ENCODE data around the gene SCUBE3. TPM values are rescaled to one million over a fixed set of nuclear protein-coding genes. Genes with fewer than 3 reads are reported as not detected.

SCUBE3 gene
- total RNA-seq, 2 experiments from 2014 or later = not detected

DNA sequence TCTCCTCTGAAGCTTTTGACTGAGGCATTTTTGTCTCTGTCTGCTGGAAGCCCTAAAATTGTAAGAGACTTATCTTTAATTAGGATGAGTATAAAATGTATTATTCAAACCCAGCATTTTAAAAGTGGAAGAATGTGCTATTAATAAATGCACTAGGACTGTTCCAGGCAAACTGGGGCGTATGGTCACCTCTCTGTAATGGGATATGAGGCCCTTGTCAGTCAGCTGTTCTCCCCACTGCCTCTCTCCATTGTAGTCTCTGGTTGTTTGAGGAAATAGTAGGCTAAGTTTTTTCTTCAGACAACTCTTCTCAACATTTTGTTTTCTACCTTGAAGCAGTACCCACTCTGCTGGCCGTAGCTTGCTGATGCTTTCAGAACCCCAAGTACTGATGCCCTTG, 69.6 kb downstream of the SCUBE3 start:
- Histone ChIP-seq H3K27ac (ENCODE audit: low read depth in 1 of 2, low read length in 2 of 2) (no peak overlapping the region), H3K27me3 (ENCODE audit: control insufficient read depth in 1 of 2, insufficient read depth in 2 of 2, low read length in 2 of 2) (no peaks in the 10 kb centered on the region), H3K9me3 (ENCODE audit: control insufficient read depth in 1 of 2, insufficient read depth in 1 of 2, low read length in 2 of 2) (no peaks in the 10 kb centered on the region), H3K4me3 (ENCODE audit: low read length) (no peak overlapping the region), H3K4me1 (ENCODE audit: insufficient read depth, low read length) (no peaks in the 10 kb centered on the region), H3K36me3 (ENCODE audit: insufficient read depth, low read length) (peaks cover 72% of the 10 kb centered on the region)
- intact Hi-C loops (cut with DNase I, micrococcal nuclease) = no loop called here
- no peak overlapping the region for H3K4me3 Mint-ChIP-seq
- TF ChIP-seq, protein P1, sequence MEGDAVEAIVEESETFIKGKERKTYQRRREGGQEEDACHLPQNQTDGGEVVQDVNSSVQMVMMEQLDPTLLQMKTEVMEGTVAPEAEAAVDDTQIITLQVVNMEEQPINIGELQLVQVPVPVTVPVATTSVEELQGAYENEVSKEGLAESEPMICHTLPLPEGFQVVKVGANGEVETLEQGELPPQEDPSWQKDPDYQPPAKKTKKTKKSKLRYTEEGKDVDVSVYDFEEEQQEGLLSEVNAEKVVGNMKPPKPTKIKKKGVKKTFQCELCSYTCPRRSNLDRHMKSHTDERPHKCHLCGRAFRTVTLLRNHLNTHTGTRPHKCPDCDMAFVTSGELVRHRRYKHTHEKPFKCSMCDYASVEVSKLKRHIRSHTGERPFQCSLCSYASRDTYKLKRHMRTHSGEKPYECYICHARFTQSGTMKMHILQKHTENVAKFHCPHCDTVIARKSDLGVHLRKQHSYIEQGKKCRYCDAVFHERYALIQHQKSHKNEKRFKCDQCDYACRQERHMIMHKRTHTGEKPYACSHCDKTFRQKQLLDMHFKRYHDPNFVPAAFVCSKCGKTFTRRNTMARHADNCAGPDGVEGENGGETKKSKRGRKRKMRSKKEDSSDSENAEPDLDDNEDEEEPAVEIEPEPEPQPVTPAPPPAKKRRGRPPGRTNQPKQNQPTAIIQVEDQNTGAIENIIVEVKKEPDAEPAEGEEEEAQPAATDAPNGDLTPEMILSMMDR (IDR thresholded peaks at IDR 0.05) = no peak
- H3K4me1 Mint-ChIP-seq (ENCODE audit: low read depth) = no peaks in the 10 kb centered on the region
- no peak overlapping the region for H3K27ac Mint-ChIP-seq
- DNase-seq = no peak
- CTCF ChIA-PET = interaction anchor here (0.8 kb wide), 1 partner anchor 166 kb away, joined by 3 read pairs; no protein-coding TSS in a partner anchor
- POLR2A ChIA-PET = no interaction called here
- ATAC-seq (ENCODE audit: poor library complexity) = no peak
- H3K9me3 Mint-ChIP-seq = no peaks in the 10 kb centered on the region
- no peaks in the 10 kb centered on the region for H3K27me3 Mint-ChIP-seq
- H3K36me3 Mint-ChIP-seq (ENCODE audit: low read depth) = peaks cover 79% of the 10 kb centered on the region

DNA sequence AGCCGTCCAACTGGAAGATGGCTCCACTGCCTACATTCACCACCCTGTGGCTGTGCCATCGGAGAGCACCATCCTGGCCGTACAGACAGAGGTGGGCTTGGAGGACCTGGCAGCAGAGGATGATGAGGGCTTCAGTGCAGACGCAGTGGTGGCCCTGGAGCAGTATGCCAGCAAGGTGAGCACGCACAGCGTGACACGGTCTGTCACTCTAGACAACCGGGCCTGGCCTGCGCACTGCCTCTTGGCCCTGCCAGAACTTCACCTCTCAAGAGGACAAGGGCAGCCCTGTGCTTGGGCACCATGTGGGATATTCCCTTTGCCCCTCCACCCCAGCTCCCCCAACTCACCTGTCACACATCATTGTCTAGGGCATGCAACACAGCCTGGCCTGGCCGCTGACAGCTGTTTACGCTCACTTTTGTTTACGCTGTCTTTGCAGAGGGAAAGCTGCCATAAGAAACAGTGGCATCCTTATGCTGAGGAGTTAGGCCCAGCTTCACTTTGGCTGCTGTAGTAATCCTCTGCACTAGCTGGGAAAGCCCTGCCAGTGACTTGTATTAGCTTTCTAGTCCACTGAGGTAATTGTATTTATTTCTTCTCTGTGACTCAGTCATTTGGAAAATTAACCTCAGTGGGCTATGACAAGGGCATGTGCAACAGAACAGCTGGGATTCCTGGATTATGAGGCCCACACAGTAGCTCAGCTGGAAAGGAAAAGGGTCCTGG, 74.1 kb downstream of the SCUBE3 start:
- Mint-ChIP-seq H3K9me3 (no peaks in the 10 kb centered on the region), H3K27me3 (no peaks in the 10 kb centered on the region), H3K4me1 (ENCODE audit: low read depth) (no peaks in the 10 kb centered on the region), H3K4me3 (no peak overlapping the region), H3K36me3 (ENCODE audit: low read depth) (peaks cover 92% of the 10 kb centered on the region), H3K27ac (no peak overlapping the region)
- ChIA-PET CTCF (no interaction called here), POLR2A (no interaction called here)
- no peak for ATAC-seq (ENCODE audit: poor library complexity)
- Histone ChIP-seq H3K36me3 (ENCODE audit: insufficient read depth, low read length) (peaks cover 91% of the 10 kb centered on the region), H3K9me3 (ENCODE audit: control insufficient read depth in 1 of 2, insufficient read depth in 1 of 2, low read length in 2 of 2) (no peaks in the 10 kb centered on the region), H3K27ac (ENCODE audit: low read depth in 1 of 2, low read length in 2 of 2) (no peak overlapping the region), H3K4me3 (ENCODE audit: low read length) (no peak overlapping the region), H3K4me1 (ENCODE audit: insufficient read depth, low read length) (no peaks in the 10 kb centered on the region), H3K27me3 (ENCODE audit: control insufficient read depth in 1 of 2, insufficient read depth in 2 of 2, low read length in 2 of 2) (no peaks in the 10 kb centered on the region)
- intact Hi-C loops (cut with DNase I, micrococcal nuclease) = no loop called here
- no peak for DNase-seq
- TF ChIP-seq, protein P1 (IDR thresholded peaks at IDR 0.05) = no peak

- H3K4me1 ChIP-seq (ENCODE audit: insufficient read depth, low read length) = no peaks in the 10 kb centered on the region
- TF ChIP-seq, protein P1 (IDR thresholded peaks at IDR 0.05) = no peak
- H3K27ac ChIP-seq (ENCODE audit: low read depth in 1 of 2, low read length in 2 of 2) = no peak overlapping the region
- Mint-ChIP-seq H3K27me3 (no peaks in the 10 kb centered on the region), H3K36me3 (ENCODE audit: low read depth) (peaks cover 90% of the 10 kb centered on the region), H3K27ac (no peak overlapping the region), H3K4me3 (no peak overlapping the region), H3K9me3 (no peaks in the 10 kb centered on the region), H3K4me1 (ENCODE audit: low read depth) (no peaks in the 10 kb centered on the region)
- H3K27me3 ChIP-seq (ENCODE audit: control insufficient read depth in 1 of 2, insufficient read depth in 2 of 2, low read length in 2 of 2) = no peaks in the 10 kb centered on the region
- ChIA-PET CTCF (interaction anchor here (1.1 kb wide), 1 partner anchor 36 kb away, joined by 3 read pairs; no protein-coding TSS in a partner anchor), POLR2A (interaction anchor here (0.6 kb wide), 1 partner anchor 166 kb away, joined by 3 read pairs; no protein-coding TSS in a partner anchor)
- no peak overlapping the region for H3K4me3 ChIP-seq (ENCODE audit: low read length)
- DNase-seq = no peak
- ATAC-seq (ENCODE audit: poor library complexity) = no peak
- no peaks in the 10 kb centered on the region for H3K9me3 ChIP-seq (ENCODE audit: control insufficient read depth in 1 of 2, insufficient read depth in 1 of 2, low read length in 2 of 2)
- intact Hi-C loops (cut with DNase I, micrococcal nuclease) = no loop called here
- H3K36me3 ChIP-seq (ENCODE audit: insufficient read depth, low read length) = peaks cover 89% of the 10 kb centered on the region
These were observed 75.1 kb downstream of the SCUBE3 start for GRCh38 chr6:35288834-35289233.

Data from CD4-positive, alpha-beta T cell (primary cell).